GDM1 (cell line): ENCODE data around the gene OOSP4A.

Experiments used
- DNase-seq: peaks from one replicate; lab custom pipeline; 2025; lab: John Stamatoyannopoulos, UW

The OOSP4A gene

DNA sequence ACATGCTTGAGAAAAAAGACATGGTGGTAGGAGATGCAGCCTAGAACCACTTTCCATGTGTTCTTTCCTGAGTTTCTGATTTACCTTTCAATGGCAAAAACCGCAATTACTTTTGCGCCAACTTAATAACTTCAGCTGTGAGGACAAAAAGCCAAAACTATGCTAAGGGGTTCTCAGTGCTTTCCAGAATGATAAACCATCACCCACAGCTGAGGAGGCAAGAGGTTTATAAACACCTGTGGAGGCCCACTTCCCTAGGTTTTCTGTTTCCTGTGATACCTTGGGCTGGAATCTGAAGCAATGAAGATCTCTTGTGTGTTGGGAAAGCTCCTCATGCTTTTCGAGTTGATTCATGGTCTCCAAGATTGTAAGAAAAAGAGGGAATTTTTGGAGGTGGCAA lies at the start of gene OOSP4A:
OOSP4A (plus strand) TSS at position 301 of the 400 bp plus-strand sequence; CDS start at position 301, 0 bp downstream.
- no peak for DNase-seq

GRCh38 chr11:59918480-59918879 lies 45.4 kb upstream of the OOSP4A start:
- DNase-seq = no peak

DNA sequence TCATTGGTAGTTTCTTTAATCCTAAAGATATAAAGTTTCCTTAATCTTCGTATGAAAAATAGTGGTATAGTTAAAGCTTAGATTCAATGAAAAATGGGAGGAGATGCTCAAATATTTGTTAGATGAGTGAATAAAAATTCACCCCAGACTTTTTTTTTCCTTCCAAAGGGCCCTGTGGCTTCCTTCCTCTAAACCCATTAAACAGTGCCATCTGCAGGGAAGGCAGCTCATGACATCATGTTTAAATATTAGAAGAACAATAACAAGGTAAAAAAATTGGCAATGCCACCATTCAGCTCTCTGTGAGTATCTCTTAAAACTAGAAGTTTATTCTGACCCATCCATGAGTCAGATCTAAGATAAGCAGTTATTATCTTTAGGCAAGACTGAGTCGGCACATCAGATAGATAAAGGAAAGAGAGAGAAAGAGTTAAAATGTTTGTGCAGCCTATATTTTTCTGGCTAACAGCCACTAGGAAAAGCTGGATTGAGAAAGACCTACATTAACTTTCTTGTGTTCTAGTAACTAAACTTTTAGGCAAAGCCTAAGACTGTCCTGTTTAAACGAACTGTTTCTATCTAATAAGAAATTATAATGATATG lies 44.7 kb upstream of the OOSP4A start:
- DNase-seq = peak; percentile 35

- no peak for DNase-seq
Observed at GRCh38 chr11:59923813-59924212, 40.0 kb upstream of the OOSP4A start.

GRCh38 chr11:59931688-59932087 lies 32.1 kb upstream of the OOSP4A start:
- DNase-seq = no peak

DNA sequence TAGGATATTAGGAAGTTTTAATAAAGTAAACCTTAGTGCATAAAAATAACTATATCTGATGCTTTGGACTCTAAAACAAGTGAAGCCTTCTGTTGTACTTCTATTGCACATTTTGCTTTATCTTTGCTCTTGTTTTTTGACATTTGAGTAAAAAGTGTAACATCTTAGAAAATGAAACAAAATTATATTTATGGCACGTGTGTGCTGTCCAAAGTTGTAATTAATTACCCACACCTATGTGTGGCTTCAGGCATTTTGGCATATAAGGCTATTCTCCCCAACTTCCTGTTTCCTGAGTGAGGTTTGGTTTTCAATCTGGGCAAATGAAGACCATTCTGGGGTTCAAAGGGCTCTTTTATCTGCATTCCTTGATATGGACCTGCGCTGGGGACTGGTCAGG lies 25.7 kb upstream of the OOSP4A start, which contains the start of gene OOSP1:
OOSP1 (plus strand) TSS at position 301 of the 400 bp plus-strand sequence; CDS start at position 324, 23 bp downstream.
- DNase-seq = no peak

- DNase-seq = no peak
Observed at GRCh38 chr11:59938718-59939117, 25.1 kb upstream of the OOSP4A start.

- no peak for DNase-seq
Observed at GRCh38 chr11:59939482-59939881, 24.4 kb upstream of the OOSP4A start.

DNA sequence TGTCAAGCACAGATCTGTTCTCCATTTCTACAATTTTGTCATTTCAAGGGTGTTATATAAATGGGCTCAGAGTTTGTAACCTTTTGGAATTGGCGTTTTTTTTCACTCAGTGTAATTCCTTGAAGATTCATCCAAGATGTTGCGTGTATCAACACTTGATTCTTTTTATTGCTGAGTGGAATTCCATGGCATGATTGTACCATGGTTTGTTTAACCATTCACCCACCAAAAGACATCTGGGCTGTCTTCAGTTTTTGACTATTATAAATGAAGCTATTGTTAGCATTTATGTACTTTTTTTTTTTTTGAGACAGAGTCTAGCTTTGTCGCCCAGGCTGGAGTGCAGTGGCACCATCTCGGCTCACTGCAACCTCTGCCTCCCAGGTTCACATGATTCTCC lies 22.7 kb upstream of the OOSP4A start:
- no peak for DNase-seq

DNA sequence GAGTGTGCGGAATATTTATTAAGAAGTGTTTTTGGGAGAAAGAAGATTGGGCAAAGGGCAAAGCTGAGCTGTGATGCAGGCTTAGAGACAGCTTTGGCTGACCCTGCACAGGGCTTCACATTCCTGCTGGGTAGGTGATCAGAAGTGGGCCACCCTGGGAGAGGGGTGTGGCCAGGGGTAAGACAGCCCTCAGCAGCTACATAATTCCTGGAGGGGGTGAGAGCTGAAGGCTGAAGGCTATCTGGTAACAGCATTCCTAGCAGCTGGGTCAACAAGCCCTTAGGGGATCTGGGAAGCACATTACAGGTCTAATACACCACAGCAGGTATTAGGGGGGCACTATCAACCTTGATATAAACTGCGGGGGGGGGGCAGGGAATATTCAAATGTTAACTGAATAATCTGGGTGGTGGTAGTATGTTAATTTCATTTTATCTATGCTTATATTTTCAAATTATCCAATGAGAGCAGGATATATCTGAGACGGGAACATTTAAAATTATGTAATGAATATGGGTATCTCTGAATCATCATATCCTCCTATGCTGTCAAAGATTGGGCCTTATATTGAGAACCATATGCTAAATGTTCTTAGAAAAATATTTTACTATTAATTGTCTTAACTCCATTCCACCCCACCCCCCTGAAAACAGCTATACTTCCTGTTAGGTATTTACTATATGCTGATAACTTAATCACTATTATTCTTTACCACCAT lies 19.7 kb upstream of the OOSP4A start:
- DNase-seq = no peak

- DNase-seq = no peak
Observed at GRCh38 chr11:59944720-59945119, 19.1 kb upstream of the OOSP4A start.

GRCh38 chr11:59953463-59954218 lies 10.2 kb upstream of the OOSP4A start:
- no peak for DNase-seq

DNA sequence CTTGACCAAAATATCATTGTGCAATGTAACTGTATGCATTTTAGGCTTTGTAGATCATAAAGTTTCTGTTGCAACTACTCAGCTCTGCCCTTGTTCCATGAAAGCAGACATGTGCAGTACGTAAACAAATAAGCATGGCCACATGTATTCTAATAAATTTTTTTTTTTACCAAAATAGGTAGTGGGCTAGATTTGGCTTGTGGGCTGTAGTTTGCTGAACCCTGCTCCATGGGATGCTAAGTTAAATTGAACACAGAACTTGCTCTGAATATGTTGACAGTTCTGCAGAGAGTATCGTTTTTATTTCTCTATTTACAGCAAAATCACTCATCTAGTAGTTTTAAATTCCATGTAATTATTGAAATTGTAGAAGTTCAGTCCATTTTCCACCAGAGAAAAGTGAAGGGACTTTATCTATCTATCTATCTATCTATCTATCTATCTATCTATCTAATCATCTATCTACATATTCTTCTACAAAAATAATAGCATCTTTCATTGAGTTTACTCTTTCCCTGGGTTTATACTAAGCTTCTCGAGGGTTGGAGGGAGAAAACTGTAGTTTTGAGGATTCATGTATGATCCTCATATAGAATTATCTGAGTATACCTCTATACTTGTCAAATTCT lies 9.5 kb upstream of the OOSP4A start:
- no peak for DNase-seq

GRCh38 chr11:59957094-59957493 lies 6.7 kb upstream of the OOSP4A start:
- DNase-seq = no peak

DNA sequence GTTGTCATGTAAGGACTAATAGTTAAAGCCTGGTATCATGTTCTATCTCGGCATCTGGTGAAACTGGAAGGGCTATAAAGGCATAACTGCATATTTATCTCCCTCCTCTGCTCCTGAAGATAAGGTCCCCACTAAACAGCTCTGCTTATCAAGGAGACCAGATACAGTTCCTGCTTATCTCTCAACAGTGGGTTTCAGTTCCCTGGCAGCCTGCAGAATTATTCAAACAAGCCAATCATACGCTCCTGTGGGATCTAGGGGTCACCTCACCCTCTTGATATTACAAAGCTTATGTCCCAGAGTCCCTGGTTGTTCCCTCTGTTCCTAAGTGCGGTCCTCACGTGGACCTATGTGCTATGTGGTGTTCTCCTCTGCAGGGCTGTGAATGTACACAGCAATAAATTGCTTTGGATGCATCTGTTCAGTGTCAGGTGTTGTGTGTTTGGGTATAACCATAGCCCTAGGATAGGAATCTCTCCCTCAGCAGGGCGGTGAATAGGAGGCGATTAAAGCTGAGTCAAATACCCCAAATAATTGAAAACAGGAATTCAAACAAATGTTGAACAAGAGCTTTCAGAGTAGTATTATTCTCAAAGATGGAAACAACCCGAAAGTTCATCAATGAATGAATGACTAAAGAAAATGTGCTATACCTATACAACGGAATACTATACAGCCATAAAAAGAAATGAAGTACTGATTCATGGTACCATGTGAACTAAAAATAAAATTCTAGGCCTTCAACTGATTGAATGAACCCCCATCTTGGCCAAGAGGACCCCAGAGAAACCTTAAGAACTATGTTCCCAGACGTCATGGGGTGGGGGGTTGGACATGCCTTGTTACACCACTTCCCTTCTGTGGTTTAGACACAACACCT lies 3.1 kb upstream of the OOSP4A start:
- DNase-seq = no peak

DNA sequence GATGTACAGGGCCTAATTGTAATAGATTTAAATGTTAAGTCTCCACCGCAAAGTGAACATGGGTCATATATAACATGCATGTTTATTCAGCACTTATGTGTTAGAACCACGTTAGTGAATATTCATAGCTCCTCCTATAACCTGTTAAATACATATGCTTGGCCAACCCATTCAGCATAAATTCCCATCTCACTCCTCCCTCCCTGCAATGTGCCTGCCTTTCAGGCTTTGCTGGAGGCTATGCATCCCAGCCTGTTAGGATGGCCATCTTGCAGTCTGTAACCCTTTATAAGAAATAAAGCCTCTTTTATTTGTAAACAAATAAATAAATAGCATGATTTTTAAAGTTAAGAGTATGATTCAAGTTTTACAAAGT lies 1.7 kb upstream of the OOSP4A start:
- no peak for DNase-seq

DNA sequence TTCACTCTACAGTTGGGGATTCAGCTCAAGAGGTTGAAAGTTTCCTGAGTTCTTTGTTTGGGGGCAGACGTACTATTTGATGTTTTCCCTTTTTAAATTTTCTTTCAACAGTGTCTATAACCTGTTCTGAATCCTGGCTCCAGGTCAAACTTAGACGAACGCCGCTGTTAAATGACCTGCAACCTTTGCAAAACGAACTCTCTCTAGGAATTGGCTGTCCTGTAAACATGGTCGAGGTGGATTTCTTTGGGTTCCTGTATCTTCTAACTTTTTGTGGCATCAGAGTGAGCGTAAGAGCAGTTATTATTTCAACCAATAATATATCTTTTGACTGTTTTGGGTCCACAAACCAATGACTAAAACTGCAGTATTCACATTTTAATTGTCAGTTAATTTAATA lies 1.6 kb downstream of the OOSP4A start:
- DNase-seq = no peak

DNA sequence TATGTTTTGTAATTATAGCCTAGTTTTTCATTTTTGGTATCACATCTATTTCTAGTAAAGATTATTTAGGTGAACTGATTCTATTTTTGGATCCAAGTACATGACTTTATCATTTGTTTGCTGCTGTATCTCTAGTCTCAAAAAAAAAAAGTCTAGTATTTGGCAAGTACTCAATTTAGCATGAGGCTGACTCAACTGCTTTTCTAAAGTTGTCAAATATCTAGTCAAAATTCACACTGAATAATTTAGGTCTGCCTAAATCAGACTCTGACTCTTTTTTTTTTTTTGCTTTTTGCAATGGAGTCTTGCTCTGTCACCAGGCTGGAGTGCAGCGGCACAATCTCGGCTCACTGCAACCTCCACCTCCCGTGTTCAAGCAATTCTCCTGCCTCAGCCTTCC lies 2.4 kb downstream of the OOSP4A start:
- DNase-seq = no peak

DNA sequence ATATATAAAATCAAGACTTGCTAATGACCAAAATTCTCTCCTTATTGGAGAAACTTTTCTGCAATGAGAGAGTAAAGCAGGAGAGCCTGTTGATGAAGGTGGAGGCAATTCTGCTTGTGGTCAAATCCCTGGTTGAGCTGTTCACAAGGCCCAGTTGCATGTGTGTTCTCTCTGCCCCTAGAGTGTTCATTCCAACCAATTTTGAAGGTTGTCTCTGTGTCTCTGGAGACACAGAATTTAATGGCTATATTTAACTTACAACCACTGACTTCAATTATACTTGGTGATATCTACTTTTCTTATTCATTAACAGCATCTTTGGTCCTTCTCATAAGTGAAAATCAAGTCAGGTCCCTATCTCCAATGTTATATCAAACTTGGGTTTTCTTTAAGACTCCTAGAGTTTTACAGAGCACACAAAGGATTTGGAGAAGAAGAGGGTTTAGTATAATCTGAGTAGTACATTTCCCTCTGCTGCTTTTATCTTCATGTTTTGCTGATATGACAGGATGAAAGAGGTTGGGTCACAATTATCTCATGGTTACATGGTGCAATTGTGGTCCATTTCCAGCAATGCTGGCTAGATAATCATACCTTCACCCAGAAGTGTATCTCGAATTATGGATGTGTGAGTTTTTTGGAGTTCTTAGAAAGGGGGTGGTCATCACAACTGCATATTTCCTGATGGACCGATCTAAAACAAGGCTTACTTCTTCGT lies 4.0 kb downstream of the OOSP4A start:
- DNase-seq = no peak

- no peak for DNase-seq
Observed at GRCh38 chr11:59968395-59968783, 4.6 kb downstream of the OOSP4A start.

DNA sequence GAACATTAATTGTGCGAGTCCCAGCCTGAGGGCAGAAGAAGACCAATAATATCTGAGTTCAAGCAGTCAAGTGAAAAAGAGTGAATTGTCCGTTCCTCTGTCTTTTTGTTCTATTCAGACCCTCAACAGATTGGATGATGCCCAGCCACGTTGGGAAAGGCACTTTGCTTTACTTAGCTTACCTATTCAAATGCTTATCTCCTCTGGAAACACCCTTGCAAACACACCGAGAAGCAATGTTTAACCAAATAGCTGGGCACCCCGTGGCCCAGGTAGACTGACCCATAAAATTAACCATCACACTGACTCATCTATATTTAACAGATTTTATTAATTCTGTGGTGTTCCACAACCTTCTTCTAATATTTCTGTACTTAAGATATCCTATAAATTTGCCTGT lies 9.3 kb downstream of the OOSP4A start:
- DNase-seq = no peak
